ENCODE results near the gene KRTAP12-3.
A peak's percentile ranks its signal among the peaks of the same experiment; 100 is the strongest.
"Not testable (repeated sequence)": the region's sequence is repeated elsewhere in the genome, so short reads cannot be mapped to it uniquely, and the experiment has no call there.

The KRTAP12-3 gene, protein sequence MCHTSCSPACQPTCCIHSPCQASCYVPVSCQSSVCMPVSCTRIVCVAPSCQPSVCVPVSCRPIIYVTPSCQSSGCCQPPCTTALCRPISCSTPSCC

DNA sequence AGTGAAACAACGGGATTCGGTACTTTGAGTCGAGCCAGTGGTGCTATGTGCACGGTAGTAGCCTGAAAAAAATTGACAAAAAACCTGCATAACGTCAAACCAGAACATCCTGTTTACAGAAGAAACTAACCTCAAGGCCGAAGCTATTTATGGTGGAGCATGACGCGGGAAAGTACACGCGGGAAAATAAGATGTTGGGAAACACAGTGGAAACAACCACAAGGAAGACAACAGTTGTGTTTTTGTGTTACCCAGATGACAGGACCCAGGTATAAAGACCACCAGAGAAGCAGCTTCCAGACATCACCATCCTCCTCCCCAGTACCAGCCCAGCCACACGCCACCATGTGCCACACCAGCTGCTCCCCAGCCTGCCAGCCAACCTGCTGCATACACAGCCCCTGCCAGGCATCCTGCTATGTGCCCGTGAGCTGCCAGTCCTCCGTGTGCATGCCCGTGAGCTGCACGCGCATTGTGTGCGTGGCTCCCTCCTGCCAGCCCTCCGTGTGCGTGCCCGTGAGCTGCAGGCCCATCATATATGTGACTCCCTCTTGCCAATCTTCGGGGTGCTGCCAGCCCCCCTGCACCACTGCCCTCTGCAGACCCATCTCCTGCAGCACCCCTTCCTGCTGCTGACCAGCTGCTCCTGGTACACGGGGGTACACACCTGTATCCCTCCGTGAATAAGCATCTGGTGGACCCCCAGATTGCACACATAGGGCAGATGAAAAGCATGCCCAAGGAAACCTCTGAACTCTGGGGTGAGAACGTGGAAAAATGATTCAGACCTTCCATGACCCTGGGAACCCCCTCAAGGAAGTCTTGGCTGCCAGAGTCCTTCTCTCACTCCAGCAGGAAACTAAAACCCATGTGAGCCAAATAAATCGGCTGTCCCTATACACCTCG is at the start of gene KRTAP12-3:
Gene KRTAP12-3 (plus strand): TSS at position 298 of the 906 bp plus-strand sequence. CDS start 48 bp downstream, at position 346.
- peaks cover 11% of the 10 kb centered on the region for H3K36me3 Mint-ChIP-seq (ENCODE audit: low read depth)
- H3K4me3 Mint-ChIP-seq, result peak within 1 kb of the TSS; percentile 49
- peaks cover 34% of the 10 kb centered on the region for H3K9me3 Mint-ChIP-seq
- H3K27ac Mint-ChIP-seq, result peak within 1 kb of the TSS; percentile 78
- no peaks in the 10 kb centered on the region for H3K27me3 Mint-ChIP-seq
- H3K4me1 Mint-ChIP-seq (ENCODE audit: low read depth), result peaks cover 56% of the 10 kb centered on the region
- DNase-seq, result no peak

DNA sequence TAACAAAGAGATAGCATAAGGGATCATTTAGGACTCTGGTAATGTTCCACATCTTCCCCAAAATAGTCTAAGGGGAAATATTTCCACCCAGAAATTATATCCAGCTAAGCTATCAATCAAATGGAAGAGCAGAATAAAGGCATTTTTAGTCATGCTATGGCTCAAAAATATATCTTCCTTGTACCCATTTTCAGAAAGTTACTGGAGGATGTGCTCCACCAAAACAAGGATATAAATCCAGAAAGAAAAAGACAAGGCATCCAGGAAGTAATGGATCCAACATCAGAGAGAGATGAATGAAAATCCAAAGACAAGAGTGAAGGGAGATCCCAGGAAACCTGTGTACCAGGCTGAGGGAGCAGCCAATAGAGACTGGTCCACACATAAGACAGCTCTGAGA is 48.5 kb upstream of the KRTAP12-3 start:
- Mint-ChIP-seq H3K36me3 (ENCODE audit: low read depth) (no peaks in the 10 kb centered on the region), H3K27ac (no peak overlapping the region), H3K4me3 (no peak overlapping the region), H3K27me3 (no peaks in the 10 kb centered on the region), H3K9me3 (peaks cover 25% of the 10 kb centered on the region), H3K4me1 (ENCODE audit: low read depth) (peaks cover 1% of the 10 kb centered on the region)
- no peak for DNase-seq

DNA sequence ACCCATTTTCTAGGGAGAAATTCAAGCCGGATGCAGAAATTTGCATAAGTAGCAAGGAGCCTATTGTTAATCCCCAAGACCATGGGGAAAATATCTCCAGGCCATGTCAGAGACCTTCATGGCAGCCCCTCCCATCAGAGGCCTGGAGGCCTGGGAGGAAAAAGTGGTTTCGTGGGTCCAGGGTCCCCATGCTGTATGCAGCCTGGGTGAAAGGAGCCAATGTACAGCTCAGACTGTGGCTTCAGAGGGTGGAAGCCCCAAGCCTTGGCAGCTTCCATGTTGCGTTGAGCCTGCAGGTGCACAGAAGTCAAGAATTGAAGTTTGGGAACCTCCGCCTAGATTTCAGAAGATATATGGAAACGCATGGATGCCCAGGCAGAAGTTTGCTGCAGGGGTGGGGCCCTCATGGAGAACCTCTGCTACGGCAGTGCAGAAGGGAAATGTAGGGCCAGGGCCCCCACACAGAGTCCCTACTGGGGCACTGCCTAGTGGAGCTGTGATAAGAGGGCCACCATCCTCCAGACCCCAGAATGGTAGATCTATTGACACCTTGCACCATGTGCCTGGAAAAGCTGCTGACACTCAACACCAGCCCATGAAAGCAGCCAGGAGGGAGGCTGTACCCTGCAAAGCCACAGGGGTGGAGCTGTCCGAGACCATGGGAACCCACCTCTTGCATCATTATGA is 47.4 kb upstream of the KRTAP12-3 start:
- not testable (repeated sequence) for DNase-seq; H3K4me1 Mint-ChIP-seq (ENCODE audit: low read depth); H3K4me3 Mint-ChIP-seq; H3K36me3 Mint-ChIP-seq (ENCODE audit: low read depth); H3K27ac Mint-ChIP-seq; H3K27me3 Mint-ChIP-seq
- H3K9me3 Mint-ChIP-seq, result peaks cover 22% of the 10 kb centered on the region

DNA sequence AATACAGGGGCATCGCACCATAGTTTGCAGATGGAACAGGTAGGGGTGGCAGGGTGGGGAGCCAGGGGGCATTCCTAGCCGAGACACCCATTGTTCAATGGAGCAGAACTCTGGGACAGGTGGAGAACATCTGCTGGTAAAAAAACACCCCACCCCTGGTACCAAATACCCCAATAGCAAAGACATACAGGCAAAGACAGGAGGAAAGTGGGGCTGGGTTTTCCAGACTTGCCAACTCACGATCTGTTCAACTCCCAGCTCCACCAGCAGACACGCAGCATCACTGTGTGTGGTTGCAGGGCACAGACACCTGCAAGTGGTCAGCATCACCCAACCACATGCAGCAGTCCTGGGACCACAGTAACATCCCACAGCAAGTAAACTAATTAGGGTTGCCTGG is 46.2 kb upstream of the KRTAP12-3 start:
- H3K4me1 Mint-ChIP-seq (ENCODE audit: low read depth), result peaks cover 10% of the 10 kb centered on the region
- no peak for DNase-seq
- peaks cover 20% of the 10 kb centered on the region for H3K9me3 Mint-ChIP-seq
- no peak overlapping the region for H3K4me3 Mint-ChIP-seq
- no peaks in the 10 kb centered on the region for H3K36me3 Mint-ChIP-seq (ENCODE audit: low read depth)
- no peaks in the 10 kb centered on the region for H3K27me3 Mint-ChIP-seq
- H3K27ac Mint-ChIP-seq, result no peak overlapping the region

DNA sequence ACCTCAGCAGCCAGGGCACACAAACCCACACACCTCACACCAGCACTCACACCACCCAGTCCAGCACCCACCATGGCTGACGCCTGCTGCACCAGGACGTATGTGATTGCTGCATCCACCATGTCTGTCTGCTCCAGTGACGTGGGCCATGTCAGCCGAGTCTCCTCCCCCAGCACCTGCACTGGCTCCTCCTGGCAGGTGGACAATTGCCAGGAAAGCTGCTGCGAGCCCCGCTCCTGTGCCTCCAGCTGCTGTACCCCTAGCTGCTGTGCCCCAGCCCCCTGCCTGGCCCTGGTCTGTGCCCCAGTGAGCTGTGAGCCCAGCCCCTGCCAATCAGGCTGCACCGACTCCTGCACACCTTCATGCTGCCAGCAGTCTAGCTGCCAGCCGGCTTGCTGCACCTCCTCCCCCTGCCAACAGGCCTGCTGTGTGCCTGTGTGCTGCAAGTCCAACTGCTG is 45.7 kb upstream of the KRTAP12-3 start, which contains the start of gene KRTAP10-8:
Gene KRTAP10-8 (plus strand): TSS at position 51 of the 458 bp plus-strand sequence. CDS start 22 bp downstream, at position 73.
- H3K9me3 Mint-ChIP-seq, result peaks cover 19% of the 10 kb centered on the region
- H3K4me1 Mint-ChIP-seq (ENCODE audit: low read depth), result peaks cover 15% of the 10 kb centered on the region
- H3K36me3 Mint-ChIP-seq (ENCODE audit: low read depth), result no peaks in the 10 kb centered on the region
- H3K27me3 Mint-ChIP-seq, result no peaks in the 10 kb centered on the region
- no peak within 1 kb of the TSS for H3K4me3 Mint-ChIP-seq
- H3K27ac Mint-ChIP-seq, result no peak within 1 kb of the TSS
- no peak for DNase-seq

DNA sequence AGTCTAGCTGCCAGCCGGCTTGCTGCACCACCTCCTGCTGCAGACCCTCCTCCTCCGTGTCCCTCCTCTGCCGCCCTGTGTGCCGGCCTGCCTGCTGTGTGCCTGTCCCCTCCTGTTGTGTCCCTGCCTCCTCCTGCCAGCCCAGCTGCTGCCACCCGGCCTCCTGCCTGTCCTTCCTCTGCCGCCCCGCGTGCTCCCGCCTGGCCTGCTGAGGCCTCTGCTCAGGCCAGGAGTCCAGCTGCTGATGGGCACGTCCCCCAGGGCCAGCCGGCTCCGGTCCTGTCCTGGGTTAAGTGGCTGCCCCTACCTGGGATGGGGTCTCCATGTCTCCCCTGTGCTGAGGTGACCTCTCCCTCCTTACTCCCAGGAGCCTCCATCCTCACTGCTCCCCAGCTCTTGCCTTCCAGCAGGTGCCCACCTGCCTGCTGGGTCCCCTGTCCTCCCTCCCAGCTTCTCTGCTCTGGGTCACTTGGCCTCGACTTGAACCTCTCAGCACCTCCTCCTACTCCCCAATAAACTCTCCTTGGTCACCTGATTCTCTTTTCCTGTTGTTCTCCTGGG is 45.0 kb upstream of the KRTAP12-3 start:
- Mint-ChIP-seq H3K9me3 (peaks cover 19% of the 10 kb centered on the region), H3K4me3 (no peak overlapping the region), H3K27me3 (no peaks in the 10 kb centered on the region), H3K27ac (no peak overlapping the region), H3K4me1 (ENCODE audit: low read depth) (peaks cover 21% of the 10 kb centered on the region), H3K36me3 (ENCODE audit: low read depth) (no peaks in the 10 kb centered on the region)
- DNase-seq, result no peak

DNA sequence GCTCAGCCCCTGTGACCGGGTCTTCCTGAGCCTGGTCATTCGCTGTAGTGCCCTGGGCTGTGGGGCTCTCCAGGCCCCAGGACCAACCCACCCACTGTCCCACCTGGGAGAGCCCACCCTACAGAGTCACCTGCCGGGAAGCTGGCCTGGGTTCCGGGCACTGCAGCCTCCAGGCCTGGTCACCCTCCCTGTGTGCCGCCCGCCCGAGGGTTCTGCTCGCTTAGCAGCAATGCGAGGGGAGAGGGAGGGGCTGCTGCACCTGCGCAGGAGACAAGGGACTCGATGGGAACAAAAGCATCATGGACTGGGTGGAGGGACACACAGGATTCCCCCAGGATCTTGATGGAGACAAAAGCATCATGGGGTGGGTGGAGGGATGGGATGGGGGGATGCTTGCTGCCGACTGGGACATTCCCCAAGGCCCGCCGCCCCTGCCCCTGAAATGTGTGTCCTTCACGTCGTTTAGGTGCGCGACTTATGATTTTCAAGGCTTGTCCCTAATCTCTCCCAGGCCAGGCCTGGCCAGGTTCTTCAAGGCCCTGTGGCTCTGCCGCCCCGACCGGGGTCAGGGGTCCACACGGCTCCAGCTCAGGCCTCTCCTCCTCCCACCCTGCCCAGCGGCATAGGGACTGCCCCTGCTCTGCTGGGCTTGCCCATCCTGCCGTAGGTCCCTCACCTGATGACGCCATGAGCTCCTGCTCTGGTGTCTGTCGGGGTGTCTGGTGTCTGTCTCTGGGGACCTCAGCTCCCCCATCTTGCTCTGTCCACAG is 44.2 kb upstream of the KRTAP12-3 start:
- Mint-ChIP-seq H3K4me3 (no peak overlapping the region), H3K27ac (no peak overlapping the region), H3K27me3 (no peaks in the 10 kb centered on the region), H3K9me3 (peaks cover 19% of the 10 kb centered on the region), H3K36me3 (ENCODE audit: low read depth) (peaks cover 1% of the 10 kb centered on the region), H3K4me1 (ENCODE audit: low read depth) (peaks cover 29% of the 10 kb centered on the region)
- DNase-seq, result no peak

DNA sequence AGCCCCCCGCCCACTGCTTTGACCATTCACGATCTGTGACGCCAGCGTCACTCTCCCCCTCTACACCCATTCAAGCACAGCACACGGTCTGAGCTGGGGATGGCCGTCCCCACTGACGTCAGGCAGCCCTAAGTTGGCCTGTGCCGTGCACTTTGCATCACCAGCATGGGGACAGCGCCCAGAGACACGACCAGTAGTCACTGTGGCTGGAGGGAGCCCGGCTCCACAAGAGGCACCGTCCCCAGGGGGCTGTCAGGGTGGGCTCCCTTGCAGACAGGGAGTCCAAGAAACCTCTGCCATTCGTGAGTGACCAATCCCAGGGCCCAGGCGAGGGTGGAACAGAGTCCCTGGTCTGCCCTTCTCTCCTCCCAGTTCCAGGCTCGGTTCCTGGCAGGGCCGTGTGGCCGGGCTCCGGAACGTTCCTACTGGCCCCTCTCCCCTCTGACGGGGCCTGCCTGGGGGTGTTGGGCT is 43.5 kb upstream of the KRTAP12-3 start:
- H3K4me3 Mint-ChIP-seq, result no peak overlapping the region
- DNase-seq, result no peak
- H3K36me3 Mint-ChIP-seq (ENCODE audit: low read depth), result peaks cover 7% of the 10 kb centered on the region
- H3K27ac Mint-ChIP-seq, result no peak overlapping the region
- peaks cover 35% of the 10 kb centered on the region for H3K4me1 Mint-ChIP-seq (ENCODE audit: low read depth)
- no peaks in the 10 kb centered on the region for H3K27me3 Mint-ChIP-seq
- peaks cover 18% of the 10 kb centered on the region for H3K9me3 Mint-ChIP-seq

DNA sequence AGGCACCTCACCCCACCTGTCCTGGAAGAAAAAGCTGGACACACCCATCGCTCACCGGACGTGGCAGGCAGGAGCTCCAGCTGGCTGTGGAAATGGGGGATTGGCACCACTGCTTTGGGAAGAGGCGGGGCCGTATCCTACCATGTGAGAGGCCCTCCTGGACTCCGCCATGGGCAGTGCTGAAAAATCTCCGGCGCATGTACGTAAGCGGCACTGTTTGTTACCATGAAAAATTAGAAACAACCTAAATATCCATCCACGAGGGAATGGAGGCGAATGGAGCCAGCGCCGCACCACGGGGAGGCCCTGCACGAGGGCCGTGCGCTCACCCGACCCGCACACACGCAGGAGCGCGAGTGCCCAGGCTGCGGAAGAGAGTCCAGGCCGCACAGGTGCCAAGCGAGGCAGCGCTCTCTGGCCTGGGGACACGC is 42.8 kb upstream of the KRTAP12-3 start:
- H3K27me3 Mint-ChIP-seq, result no peaks in the 10 kb centered on the region
- H3K36me3 Mint-ChIP-seq (ENCODE audit: low read depth), result peaks cover 15% of the 10 kb centered on the region
- peaks cover 42% of the 10 kb centered on the region for H3K4me1 Mint-ChIP-seq (ENCODE audit: low read depth)
- no peak overlapping the region for H3K27ac Mint-ChIP-seq
- DNase-seq, result no peak
- peaks cover 19% of the 10 kb centered on the region for H3K9me3 Mint-ChIP-seq
- H3K4me3 Mint-ChIP-seq, result no peak overlapping the region

DNA sequence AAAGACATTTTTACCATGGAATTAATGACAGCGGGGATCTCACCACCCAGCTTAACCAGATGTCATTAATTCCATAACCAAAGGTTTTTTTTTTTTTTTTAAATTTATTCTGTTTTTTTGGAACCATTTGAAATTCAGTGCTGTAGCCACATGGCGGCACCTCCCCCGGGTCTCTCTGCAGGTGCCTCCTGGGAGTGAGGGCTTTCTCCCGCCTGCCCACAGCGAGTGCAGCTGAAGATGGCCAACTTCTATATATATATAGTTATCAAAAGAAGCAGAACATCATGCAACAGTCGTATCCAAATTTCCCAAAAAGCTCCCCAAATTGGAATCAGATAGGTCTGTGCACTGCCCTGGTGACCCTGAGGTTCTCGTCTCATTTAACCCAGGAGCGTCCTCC is 42.3 kb upstream of the KRTAP12-3 start:
- peaks cover 17% of the 10 kb centered on the region for H3K36me3 Mint-ChIP-seq (ENCODE audit: low read depth)
- H3K27me3 Mint-ChIP-seq, result no peaks in the 10 kb centered on the region
- no peak overlapping the region for H3K4me3 Mint-ChIP-seq
- H3K27ac Mint-ChIP-seq, result no peak overlapping the region
- no peak for DNase-seq
- H3K4me1 Mint-ChIP-seq (ENCODE audit: low read depth), result peaks cover 44% of the 10 kb centered on the region
- peaks cover 22% of the 10 kb centered on the region for H3K9me3 Mint-ChIP-seq

DNA sequence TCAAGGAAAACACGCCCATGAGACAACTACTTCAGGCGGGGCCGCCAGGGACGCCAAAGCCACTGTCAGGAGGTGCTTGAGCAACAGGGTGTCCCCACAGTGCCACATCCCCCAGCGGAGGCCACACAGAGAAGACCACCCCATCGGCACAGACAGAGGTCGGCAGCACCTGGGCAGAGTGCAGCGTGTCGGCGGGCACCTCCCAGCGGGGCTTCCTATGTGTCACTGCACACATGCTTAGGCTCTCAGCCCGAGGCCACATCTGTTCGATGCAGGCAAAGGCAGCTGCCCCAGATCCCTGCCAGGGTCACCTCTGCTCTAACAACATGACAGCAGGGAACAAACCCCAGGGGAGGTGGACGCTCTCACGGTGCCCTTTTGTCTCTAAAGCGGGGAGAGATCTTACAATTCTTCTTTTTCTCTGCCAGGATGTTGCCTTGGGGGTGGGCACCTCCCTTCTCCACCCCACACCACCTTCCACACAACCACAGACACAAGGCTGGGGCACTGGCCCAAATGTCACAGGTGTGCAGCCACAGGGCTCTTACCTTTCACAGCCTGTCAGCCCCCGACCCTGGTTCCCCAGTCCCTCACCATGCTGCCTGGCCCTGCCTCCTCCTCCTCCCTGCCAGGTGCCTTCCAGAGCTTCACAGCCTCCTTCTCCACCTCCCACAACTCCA is 41.7 kb upstream of the KRTAP12-3 start:
- Mint-ChIP-seq H3K27ac (no peak overlapping the region), H3K27me3 (no peaks in the 10 kb centered on the region), H3K9me3 (peaks cover 23% of the 10 kb centered on the region), H3K36me3 (ENCODE audit: low read depth) (peaks cover 22% of the 10 kb centered on the region), H3K4me1 (ENCODE audit: low read depth) (peaks cover 44% of the 10 kb centered on the region), H3K4me3 (no peak overlapping the region)
- no peak for DNase-seq

DNA sequence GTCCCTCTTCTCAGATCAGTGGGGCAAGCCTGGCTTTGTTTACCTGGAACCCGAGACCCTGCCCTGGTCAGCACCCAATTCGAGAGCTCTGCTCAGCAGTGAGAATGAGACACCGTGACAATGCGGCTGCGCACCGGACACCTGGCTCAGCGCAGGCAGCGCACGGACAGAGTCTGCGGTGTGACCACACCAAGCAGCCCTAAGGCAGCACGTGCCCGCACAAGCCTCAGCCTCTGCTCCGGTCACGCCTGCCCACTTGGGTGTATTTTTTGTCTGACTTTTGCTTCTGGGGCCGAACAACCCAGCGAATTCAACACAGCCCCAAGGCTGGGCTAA is 41.2 kb upstream of the KRTAP12-3 start:
- peaks cover 44% of the 10 kb centered on the region for H3K4me1 Mint-ChIP-seq (ENCODE audit: low read depth)
- DNase-seq, result no peak
- H3K27ac Mint-ChIP-seq, result no peak overlapping the region
- H3K4me3 Mint-ChIP-seq, result no peak overlapping the region
- no peaks in the 10 kb centered on the region for H3K27me3 Mint-ChIP-seq
- H3K9me3 Mint-ChIP-seq, result peaks cover 18% of the 10 kb centered on the region
- peaks cover 22% of the 10 kb centered on the region for H3K36me3 Mint-ChIP-seq (ENCODE audit: low read depth)

DNA sequence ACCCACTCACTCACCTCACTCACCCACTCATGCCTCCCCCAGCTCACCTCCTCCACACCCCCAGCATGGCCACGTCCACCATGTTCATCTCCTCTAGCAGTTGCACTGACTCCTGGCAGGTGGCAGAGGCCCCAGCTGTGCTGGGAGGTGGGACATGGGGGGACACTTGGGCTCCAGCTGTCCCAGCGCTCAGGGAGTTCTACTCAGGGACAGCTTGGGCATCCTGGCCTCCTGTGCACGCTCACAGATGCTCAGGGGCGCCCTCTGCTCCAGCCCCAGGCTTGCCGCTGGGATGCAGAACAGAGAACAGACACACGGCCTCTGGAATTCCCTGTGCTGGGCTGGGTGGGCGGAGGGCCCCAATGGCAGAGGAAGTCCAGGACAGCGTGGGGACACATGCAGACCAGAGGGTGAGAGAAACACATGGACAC is 40.6 kb upstream of the KRTAP12-3 start:
- Mint-ChIP-seq H3K27me3 (no peaks in the 10 kb centered on the region), H3K4me3 (no peak overlapping the region), H3K36me3 (ENCODE audit: low read depth) (peaks cover 22% of the 10 kb centered on the region), H3K4me1 (ENCODE audit: low read depth) (peaks cover 44% of the 10 kb centered on the region), H3K9me3 (peaks cover 22% of the 10 kb centered on the region), H3K27ac (no peak overlapping the region)
- DNase-seq, result no peak

Data from activated T-cell treated with anti-CD3 and anti-CD28 coated beads, Interleukin-2, amount 50 U/mL, for 24 hours (primary cell).